ENCODE data around the gene SHH.

GRCh38 chr7:155843426-155844018 is 31.3 kb upstream of the SHH start:
- TF ChIP-seq CTCF (IDR thresholded peaks at IDR 0.05) (no peak), EP300 (IDR thresholded peaks at IDR 0.05) (no peak)
